Erythroblast (primary cell): Measurements from ENCODE around the gene FAM114A1.

ENCODE experiments used
- GATA1 ChIP-seq: IDR thresholded peaks from 2 replicates; pipeline ENCODE4 v1.6.1; 2011; ENCODE audit warnings: low read depth, mild to moderate bottlenecking, control low read depth, low read length, moderate library complexity
- POLR2A ChIP-seq: IDR thresholded peaks from 2 replicates; pipeline ENCODE4 v1.6.1; 2011; ENCODE audit warnings: mild to moderate bottlenecking, low read length

DNA sequence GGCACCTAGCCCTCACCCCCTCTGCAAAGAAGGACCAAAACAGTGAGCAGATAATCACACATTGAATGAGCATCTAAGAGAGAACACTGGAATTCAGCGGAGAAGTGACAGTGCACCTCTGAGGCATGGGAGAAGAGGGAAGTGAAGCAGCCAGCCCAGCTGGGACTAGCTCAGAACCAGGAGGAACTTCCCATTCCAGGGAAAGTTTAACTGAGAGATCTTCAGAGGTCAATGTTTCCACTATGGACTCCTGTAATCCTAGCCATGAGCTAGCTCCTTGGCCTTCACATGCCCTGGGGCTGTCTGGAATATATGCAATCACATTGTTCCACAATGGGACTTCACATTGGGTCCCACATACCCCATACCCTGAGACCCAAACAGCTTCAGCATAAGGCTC is 35.4 kb upstream of the FAM114A1 start:
- TF ChIP-seq POLR2A (no peak), GATA1 (no peak)
